Measurements from ENCODE around the gene NUP210. TPM values are rescaled to one million over a fixed set of nuclear protein-coding genes. Genes with fewer than 3 reads are reported as not detected.

The NUP210 gene
- total and polyA plus RNA-seq, 2 donors (not counting 3 experiments of a cell fraction or from before 2014, with no cell fraction given) = 0.14 to 0.84 TPM

DNA sequence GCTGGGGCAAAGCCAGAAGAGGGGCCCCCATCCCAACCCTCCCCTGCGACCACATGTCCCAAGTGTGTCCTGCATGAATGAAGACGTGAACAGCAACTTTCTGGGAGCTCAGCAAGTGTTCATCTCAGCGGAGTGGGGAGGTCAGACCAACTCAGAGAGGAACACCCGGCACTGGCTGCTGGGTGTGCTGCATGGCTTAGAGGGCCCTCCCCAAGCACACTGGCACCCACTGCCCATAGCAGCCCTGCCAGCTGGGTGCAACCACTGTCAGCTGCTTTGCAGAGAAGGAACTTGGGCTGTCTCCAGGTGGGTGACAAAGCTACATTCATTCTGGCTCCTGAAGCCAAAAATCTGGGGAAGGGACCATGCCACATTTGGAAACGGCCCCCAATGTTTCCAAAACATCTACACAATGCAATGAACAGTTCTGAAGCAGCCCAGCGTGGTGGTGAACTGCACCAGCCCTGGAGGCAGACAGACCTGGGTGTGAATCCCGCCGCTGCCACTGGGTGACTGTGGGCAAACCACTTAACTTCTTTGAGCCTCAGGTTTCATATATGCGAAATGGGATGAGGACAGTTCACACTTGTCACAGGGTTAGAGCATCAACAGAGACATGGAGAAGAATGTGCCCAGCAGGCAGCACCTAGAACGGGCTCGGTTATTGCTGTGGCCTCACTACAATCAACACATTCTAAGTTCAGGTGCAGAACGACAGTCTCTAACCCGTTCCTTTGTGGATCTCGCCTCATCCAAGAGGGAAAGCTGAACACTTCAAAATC is 145.4 kb downstream of the NUP210 start:
- H3K4me1 ChIP-seq (ENCODE audit: control insufficient read depth, extremely low read depth, insufficient read depth, low read length) = no peaks in the 10 kb centered on the region
- dilution Hi-C loops (cut with MboI; ENCODE audit: extremely low pct_ligation_motif_present, low sequenced_read_pairs) = no loop called here
- BruUV-seq (replicated peaks) = no TSS peak
- H3K27me3 ChIP-seq (ENCODE audit: control insufficient read depth in 2 of 2, insufficient read depth in 2 of 2, low read length in 2 of 2) = no peaks in the 10 kb centered on the region
- TF ChIP-seq MYC (IDR thresholded peaks at IDR 0.05; ENCODE audit: low read depth, low read length) (no peak), EZH2 (IDR thresholded peaks at IDR 0.05; ENCODE audit: borderline replicate concordance, low read depth, low read length, severe bottlenecking) (no peak), POLR2AphosphoS5 (IDR thresholded peaks at IDR 0.05; ENCODE audit: insufficient read depth, low read depth, low read length) (no peak), FOS (IDR thresholded peaks at IDR 0.05; ENCODE audit: borderline replicate concordance, insufficient read depth, low read length) (no peak), POLR2A (IDR thresholded peaks at IDR 0.05; ENCODE audit: low read depth, low read length) (no peak), JUN (IDR thresholded peaks at IDR 0.05; ENCODE audit: borderline replicate concordance, insufficient read depth, insufficient read length, low read depth) (no peak), GATA2 (IDR thresholded peaks at IDR 0.05; ENCODE audit: insufficient read depth, insufficient read length, low read depth, low read length) (no peak)
- TF ChIP-seq, protein P1, sequence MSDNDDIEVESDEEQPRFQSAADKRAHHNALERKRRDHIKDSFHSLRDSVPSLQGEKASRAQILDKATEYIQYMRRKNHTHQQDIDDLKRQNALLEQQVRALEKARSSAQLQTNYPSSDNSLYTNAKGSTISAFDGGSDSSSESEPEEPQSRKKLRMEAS (IDR thresholded peaks at IDR 0.05; ENCODE audit: insufficient read depth, insufficient read length) = no peak
- TF ChIP-seq, protein P2, sequence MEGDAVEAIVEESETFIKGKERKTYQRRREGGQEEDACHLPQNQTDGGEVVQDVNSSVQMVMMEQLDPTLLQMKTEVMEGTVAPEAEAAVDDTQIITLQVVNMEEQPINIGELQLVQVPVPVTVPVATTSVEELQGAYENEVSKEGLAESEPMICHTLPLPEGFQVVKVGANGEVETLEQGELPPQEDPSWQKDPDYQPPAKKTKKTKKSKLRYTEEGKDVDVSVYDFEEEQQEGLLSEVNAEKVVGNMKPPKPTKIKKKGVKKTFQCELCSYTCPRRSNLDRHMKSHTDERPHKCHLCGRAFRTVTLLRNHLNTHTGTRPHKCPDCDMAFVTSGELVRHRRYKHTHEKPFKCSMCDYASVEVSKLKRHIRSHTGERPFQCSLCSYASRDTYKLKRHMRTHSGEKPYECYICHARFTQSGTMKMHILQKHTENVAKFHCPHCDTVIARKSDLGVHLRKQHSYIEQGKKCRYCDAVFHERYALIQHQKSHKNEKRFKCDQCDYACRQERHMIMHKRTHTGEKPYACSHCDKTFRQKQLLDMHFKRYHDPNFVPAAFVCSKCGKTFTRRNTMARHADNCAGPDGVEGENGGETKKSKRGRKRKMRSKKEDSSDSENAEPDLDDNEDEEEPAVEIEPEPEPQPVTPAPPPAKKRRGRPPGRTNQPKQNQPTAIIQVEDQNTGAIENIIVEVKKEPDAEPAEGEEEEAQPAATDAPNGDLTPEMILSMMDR (IDR thresholded peaks at IDR 0.05; ENCODE audit: extremely low read depth in 1 of 2, insufficient read depth in 1 of 2, low read depth in 1 of 2, low read length in 2 of 2) = no peak
- POLR2A ChIA-PET = no interaction called here
- H3K9ac ChIP-seq (replicated peaks; ENCODE audit: extremely low read depth, insufficient read depth, low read length) = no peak overlapping the region
- CTCF ChIA-PET = interaction anchor here (1.1 kb wide), 2 partner anchors 44 to 183 kb away, joined by 3 read pairs; no protein-coding TSS in a partner anchor
- FAIRE-seq = no peak
- H4K20me1 ChIP-seq (replicated peaks; ENCODE audit: control insufficient read depth, extremely low read depth, insufficient read depth, low read length) = no peaks in the 10 kb centered on the region
- H3K79me2 ChIP-seq (ENCODE audit: control insufficient read depth, insufficient read depth, low read length) = no peaks in the 10 kb centered on the region
- intact Hi-C loops (cut with micrococcal nuclease) = no loop called here
- H3K27ac ChIP-seq (ENCODE audit: insufficient read depth, low read depth, low read length) = no peak overlapping the region
- H2AFZ ChIP-seq (ENCODE audit: low read depth, low read length) = no peak overlapping the region
- H3K9me3 ChIP-seq (replicated peaks; ENCODE audit: control insufficient read depth, insufficient read depth, low read length) = no peaks in the 10 kb centered on the region
- H3K9me1 ChIP-seq (replicated peaks; ENCODE audit: control insufficient read depth, extremely low read depth, insufficient read depth, low read length) = no peaks in the 10 kb centered on the region
- H3K4me2 ChIP-seq (ENCODE audit: insufficient read depth, low read length) = no peak overlapping the region
- no peak for DNase-seq (ENCODE audit: low read depth, low spot score)
- no peaks in the 10 kb centered on the region for H3K36me3 ChIP-seq (ENCODE audit: control insufficient read depth in 2 of 2, extremely low read depth in 1 of 2, insufficient read depth in 2 of 2, low read length in 2 of 2)
- no peak overlapping the region for H3K4me3 ChIP-seq (replicated peaks in 1 of 3; ENCODE audit: insufficient read depth in 1 of 3, low read depth in 1 of 3, low read length in 3 of 3)

All from endothelial cell of umbilical vein (primary cell).